Upper lobe of left lung (tissue), 6 donors: ENCODE data around the gene PRSS8. TPM values are rescaled to one million over a fixed set of nuclear protein-coding genes. Genes with fewer than 3 reads are reported as not detected.
A peak's percentile ranks its signal among the peaks of the same experiment; 100 is the strongest.

ENCODE experiments used
- ATAC-seq, 2 donors: fragments of 200-7000 bp; cut with Tn5 transposase; one replicate each; pipeline ENCODE4 v1.9.1; 2022; ENCODE audit warnings: mild to moderate bottlenecking in 2 of 2, moderate library complexity in 2 of 2; ENCODE audit not compliant: low FRiP score in 2 of 2
- DNase-seq, 2 donors: peaks; one replicate each; pipeline ENCODE4 v3.0.0-alpha.2; 2019 to 2020
- H3K27ac ChIP-seq, 4 donors: fragments of 200-600 bp; sonication (generic); one replicate each; pipeline ENCODE4 v1.5.1; 2016 to 2019
- H3K27me3 ChIP-seq, 4 donors: fragments of 200-600 bp; sonication (generic); one replicate each; pipeline ENCODE4 v1.5.1; 2017 to 2019
- H3K36me3 ChIP-seq, 4 donors: fragments of 200-600 bp; sonication (generic); one replicate each; pipeline ENCODE4 v1.5.1; 2016 to 2019
- H3K4me1 ChIP-seq, 4 donors: fragments of 200-600 bp; sonication (generic); one replicate each; pipeline ENCODE4 v1.5.1; 2018 to 2019
- H3K4me3 ChIP-seq, 4 donors: fragments of 200-600 bp; sonication (generic); one replicate each; pipeline ENCODE4 v1.5.1; 2017 to 2019; ENCODE audit warnings: mild to moderate bottlenecking in 2 of 4, moderate library complexity in 1 of 4
- H3K9me3 ChIP-seq, 4 donors: fragments of 200-600 bp; sonication (generic); one replicate each; pipeline ENCODE4 v1.5.1; 2018 to 2019
- CTCF ChIP-seq, 6 experiments: fragments of 450-650 bp in 4 of 6; fragments of 200-600 bp in 2 of 6; sonication (generic) in 2 of 6; IDR thresholded peaks; one replicate each; pipeline ENCODE4 v1.5.1; 2016 to 2019; ENCODE audit warnings: antibody characterized with exemption in 6 of 6
- EP300 ChIP-seq, 4 donors: sonication (generic); formaldehyde crosslinking; IDR thresholded peaks; one replicate each; pipeline ENCODE4 v1.5.1; 2017; ENCODE audit warnings: antibody characterized with exemption in 4 of 4, control low read depth in 2 of 4
- POLR2A ChIP-seq, 4 donors: fragments of 450-650 bp; IDR thresholded peaks; one replicate each; pipeline ENCODE4 v1.5.1; 2016 to 2017; ENCODE audit warnings: antibody characterized with exemption in 4 of 4, mild to moderate bottlenecking in 2 of 4
- POLR2AphosphoS5 ChIP-seq, 2 donors: sonication (generic); formaldehyde crosslinking; IDR thresholded peaks; one replicate each; pipeline ENCODE4 v1.5.1; 2017; ENCODE audit warnings: antibody characterized with exemption in 2 of 2
- WGBS, 2 donors: methylation state at CpG; one replicate each; pipeline ENCODE4 v1.1.5; 2017 to 2018; 5-methylcytosine and 5-hydroxymethylcytosine counted together
- total RNA-seq, 6 donors: library from RNA; depleted of rRNA in 4 of 6; stranded (reverse); fragments of >200 nt in 4 of 6; gene quantifications; one replicate each; pipeline versions ENCODE4 v1.1.0 to v1.2.1, GENCODE V29; 2016 to 2021
- donor health status: DM: no; HTN: no; CAD: no; lungs with moderate emphysema.
- donor health status: DM: no; HTN: yes; CAD: no; lungs with severe emphysema.

PRSS8 gene
- total RNA-seq, 6 donors from 2014 or later = 59.7 to 155 (median 109) TPM

- Histone ChIP-seq H3K27ac (peak overlapping the region; percentile 95 to 97 (median 97)), H3K27me3 (no peaks in the 10 kb centered on the region), H3K4me1 (peaks cover 21 to 41% (median 28%) of the 10 kb centered on the region in 4 donors), H3K4me3 (peak overlapping the region; percentile 69 to 98 (median 78)), H3K36me3 (peaks cover 18 to 47% (median 31%) of the 10 kb centered on the region in 4 donors), H3K9me3 (no peaks in the 10 kb centered on the region)
- ATAC-seq (peak; percentile 13 to 23), DNase-seq (peak in 1 of 2 donors; percentile 63)
- 55 to 57% methylated on average over 9 of the region's 9 CpGs for WGBS, 2 donors
- TF ChIP-seq CTCF (IDR thresholded peaks at IDR 0.05) (no peak), POLR2AphosphoS5 (IDR thresholded peaks at IDR 0.05) (peak in 1 of 2 donors; percentile 67), EP300 (IDR thresholded peaks at IDR 0.05) (peak in 2 of 4 donors; percentile 7 to 50), POLR2A (IDR thresholded peaks at IDR 0.05) (peak in 1 of 4 donors; percentile 32)
These were observed 17.0 kb downstream of the PRSS8 start for GRCh38 chr16:31118223-31119155.

- Histone ChIP-seq H3K4me1 (peaks cover 21 to 50% (median 33%) of the 10 kb centered on the region in 4 donors), H3K27ac (peak within 1 kb of the TSS; percentile 95 to 97 (median 97)), H3K27me3 (no peaks in the 10 kb centered on the region), H3K36me3 (peaks cover 18 to 42% (median 29%) of the 10 kb centered on the region in 4 donors), H3K9me3 (no peaks in the 10 kb centered on the region), H3K4me3 (peak within 1 kb of the TSS; percentile 69 to 98 (median 78))
- DNase-seq = peak; percentile 98 to 99
- peak; percentile 96 to 98 for ATAC-seq
- TF ChIP-seq CTCF (IDR thresholded peaks at IDR 0.05) = peak in 2 of 6 experiments; percentile 7 to 16
- TF ChIP-seq EP300 (IDR thresholded peaks at IDR 0.05) = peak in 3 of 4 donors; percentile 26 to 71 (median 46)
- TF ChIP-seq POLR2A (IDR thresholded peaks at IDR 0.05) = peak in 3 of 4 donors; percentile 53 to 95 (median 93)
- peak; percentile 94 to 97 for TF ChIP-seq POLR2AphosphoS5 (IDR thresholded peaks at IDR 0.05)
- WGBS, 2 donors = 0 to 1% methylated on average over 22 of the region's 68 CpGs
These were observed 17.9 kb downstream of the PRSS8 start, which contains the start of gene KAT8 for GRCh38 chr16:31117384-31118222. KAT8 (plus strand) TSS chr16:31117664; CDS start chr16:31117682, 18 bp downstream.

- Histone ChIP-seq H3K27me3 (no peaks in the 10 kb centered on the region), H3K9me3 (no peaks in the 10 kb centered on the region), H3K4me3 (no peak overlapping the region), H3K27ac (peak overlapping the region in 3 of 4 donors; percentile 60 to 84 (median 64)), H3K36me3 (peaks cover 11 to 42% (median 32%) of the 10 kb centered on the region in 4 donors), H3K4me1 (peaks cover 21 to 53% (median 28%) of the 10 kb centered on the region in 4 donors)
- no peak for ATAC-seq
- TF ChIP-seq POLR2A (IDR thresholded peaks at IDR 0.05) (no peak), CTCF (IDR thresholded peaks at IDR 0.05) (no peak), POLR2AphosphoS5 (IDR thresholded peaks at IDR 0.05) (no peak)
- 80 to 83% methylated on average over 8 of the region's 8 CpGs for WGBS, 2 donors
- DNase-seq = no peak
These were observed 21.1 kb downstream of the PRSS8 start for GRCh38 chr16:31114468-31114867.

- 59 to 70% methylated on average over 5 of the region's 5 CpGs for WGBS, 2 donors
- peak overlapping the region; percentile 60 to 84 (median 66) for H3K27ac ChIP-seq
- no peak overlapping the region for H3K4me3 ChIP-seq
- no peak for TF ChIP-seq POLR2AphosphoS5 (IDR thresholded peaks at IDR 0.05)
- TF ChIP-seq POLR2A (IDR thresholded peaks at IDR 0.05) = no peak
- TF ChIP-seq CTCF (IDR thresholded peaks at IDR 0.05) = no peak
- DNase-seq (peak in 1 of 2 donors; percentile 65), ATAC-seq (no peak)
- peaks cover 21 to 53% (median 25%) of the 10 kb centered on the region in 4 donors for H3K4me1 ChIP-seq
- H3K27me3 ChIP-seq = no peaks in the 10 kb centered on the region
- no peaks in the 10 kb centered on the region for H3K9me3 ChIP-seq
- H3K36me3 ChIP-seq = peaks cover 11 to 39% (median 30%) of the 10 kb centered on the region in 4 donors
These were observed 22.1 kb downstream of the PRSS8 start for GRCh38 chr16:31113121-31114120.
